Hematopoietic multipotent progenitor cell (in vitro differentiated cells): ENCODE measurements around the gene BLTP1. TPM values are rescaled to one million over a fixed set of nuclear protein-coding genes. Genes with fewer than 3 reads are reported as not detected.
A peak's percentile ranks its signal among the peaks of the same experiment; 100 is the strongest.
"Not testable (repeated sequence)": the region's sequence is repeated elsewhere in the genome, so short reads cannot be mapped to it uniquely, and the experiment has no call there.

Experiments
- DNase-seq, 3 donors: peaks; one replicate each; pipeline ENCODE4 v3.0.0-alpha.2; 2011 to 2015; ENCODE audit warnings: low read depth in 2 of 3, low spot score in 2 of 3
- total RNA-seq: library from RNA; depleted of rRNA; stranded (reverse); fragments of >200 nt; gene quantifications from one replicate; pipeline ENCODE4 v1.2.3, GENCODE V29; 2012

Gene BLTP1
- total RNA-seq = 60.6 TPM

DNA sequence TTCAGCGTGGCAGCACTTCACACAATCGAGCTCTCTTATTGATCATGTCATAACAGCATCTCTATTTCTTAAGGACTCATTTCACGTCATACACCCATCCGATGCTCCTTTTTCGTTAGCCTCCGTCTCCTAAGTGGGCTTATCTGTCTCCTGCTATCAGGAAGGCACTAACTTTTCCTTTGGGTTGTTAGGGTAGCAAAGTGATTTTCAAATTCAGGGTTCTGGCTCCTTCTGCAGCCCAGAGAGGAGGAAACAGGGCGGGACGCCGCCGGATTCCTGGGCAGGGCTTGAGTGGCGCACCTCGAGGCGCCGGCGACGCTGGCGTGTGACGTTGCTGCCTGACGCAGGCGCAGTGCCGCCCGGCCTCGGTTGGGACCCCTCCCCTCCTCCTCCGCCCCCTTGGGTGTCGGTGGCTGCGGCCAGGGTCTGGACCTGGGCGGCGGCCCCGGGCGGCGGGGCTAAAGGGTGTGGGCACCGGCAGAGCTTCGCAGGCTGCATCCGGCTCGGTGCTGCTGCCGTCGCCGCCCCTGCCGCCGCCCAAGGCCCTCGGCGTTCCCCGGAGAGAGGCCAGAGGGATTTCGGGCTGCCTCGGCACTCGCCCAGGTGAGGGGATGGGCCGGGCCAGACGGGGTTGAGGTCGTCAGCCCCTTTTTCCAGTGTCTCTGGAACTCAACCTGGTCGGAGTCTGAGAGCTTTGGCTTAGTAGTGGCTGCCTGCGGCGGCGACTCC lies at the start of gene BLTP1:
TSS of gene BLTP1 (plus strand) at position 350 of the 729 bp plus-strand sequence. CDS start 18,317 bp downstream, outside the sequence.
- DNase-seq = peak; percentile 77 to 92 (median 91)

DNA sequence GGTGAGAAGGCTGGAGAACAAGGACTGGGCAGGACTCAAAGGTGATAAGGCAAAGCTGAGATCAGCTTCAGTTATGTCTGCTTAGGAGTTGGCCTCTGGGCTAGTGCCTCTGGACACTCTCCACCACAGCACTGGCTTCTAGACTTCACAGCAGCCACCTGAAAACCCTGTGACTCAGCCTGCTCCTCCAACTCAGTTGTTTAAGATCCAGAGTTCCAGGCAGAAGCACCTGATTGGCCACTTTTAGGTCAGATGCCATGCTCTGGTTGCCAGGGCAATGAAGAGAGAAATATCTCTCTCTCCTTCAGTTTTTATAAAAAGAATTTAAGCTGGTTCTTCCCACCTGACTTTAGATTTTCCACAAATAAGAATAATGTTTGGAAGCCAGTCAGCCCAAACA lies 47.9 kb upstream of the BLTP1 start:
- no peak for DNase-seq

GRCh38 chr4:122107680-122108079 lies 44.5 kb upstream of the BLTP1 start:
- no peak for DNase-seq

DNA sequence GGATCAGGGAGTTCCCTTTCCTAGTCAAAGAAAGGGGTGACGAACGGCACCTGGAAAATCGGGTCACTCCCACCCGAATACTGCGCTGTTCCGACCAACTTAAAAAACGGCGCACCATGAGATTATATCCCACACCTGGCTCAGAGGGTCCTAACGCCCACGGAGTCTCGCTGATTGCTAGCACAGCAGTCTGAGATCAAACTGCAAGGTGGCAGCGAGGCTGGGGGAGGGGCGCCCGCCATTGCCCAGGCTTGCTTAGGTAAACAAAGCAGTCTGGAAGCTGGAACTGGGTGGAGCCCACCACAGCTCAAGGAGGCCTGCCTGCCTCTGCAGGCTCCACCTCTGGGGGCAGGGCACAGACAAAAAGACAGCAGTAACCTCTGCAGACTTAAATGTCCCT lies 41.8 kb upstream of the BLTP1 start:
- not testable (repeated sequence) for DNase-seq

GRCh38 chr4:122117743-122118142 lies 34.4 kb upstream of the BLTP1 start:
- DNase-seq = peak in 1 of 3 donors; percentile 9

DNA sequence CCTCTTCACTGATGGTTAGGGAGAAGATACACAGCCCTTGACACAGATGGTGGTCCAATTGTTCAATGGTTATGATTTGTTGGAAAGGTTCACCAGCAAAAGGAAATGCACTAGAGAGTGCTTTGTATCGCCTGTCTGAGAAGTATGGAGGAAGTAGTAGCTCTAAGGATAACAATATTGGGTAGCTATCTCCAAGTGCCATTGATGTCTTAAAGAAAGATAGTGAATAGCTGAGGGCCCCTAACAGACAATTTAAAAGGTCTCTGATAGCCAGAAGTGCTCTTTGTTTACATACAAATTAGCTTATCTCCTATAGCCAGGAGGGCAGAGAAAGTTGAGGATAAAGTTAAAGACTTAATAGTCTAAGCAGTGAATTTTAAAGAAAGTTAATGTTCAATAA lies 33.9 kb upstream of the BLTP1 start:
- peak in 1 of 3 donors; percentile 7 for DNase-seq

GRCh38 chr4:122119739-122120138 lies 32.4 kb upstream of the BLTP1 start:
- DNase-seq = no peak

GRCh38 chr4:122121593-122121992 lies 30.5 kb upstream of the BLTP1 start:
- no peak for DNase-seq

- DNase-seq = no peak
Observed at GRCh38 chr4:122122083-122122482, 30.0 kb upstream of the BLTP1 start.

DNA sequence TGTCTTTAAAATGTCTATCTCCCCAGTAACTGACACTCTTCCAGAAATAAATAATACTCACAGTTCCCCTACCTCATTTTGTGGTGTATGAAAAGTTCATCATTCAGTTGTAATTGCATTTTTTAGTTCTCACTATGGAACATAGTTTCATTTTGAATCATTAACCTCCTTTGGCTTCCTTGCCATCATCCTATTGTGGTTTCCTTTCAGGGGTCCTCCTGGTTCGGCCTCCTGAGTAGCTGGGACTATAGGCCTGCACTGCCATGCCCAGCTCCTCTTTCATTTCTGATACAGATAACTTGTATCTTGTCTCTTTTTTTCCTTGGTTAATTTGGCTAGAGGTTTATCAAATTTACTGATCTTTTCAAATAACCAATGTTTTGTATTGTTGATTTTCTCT lies 23.1 kb upstream of the BLTP1 start:
- no peak for DNase-seq

DNA sequence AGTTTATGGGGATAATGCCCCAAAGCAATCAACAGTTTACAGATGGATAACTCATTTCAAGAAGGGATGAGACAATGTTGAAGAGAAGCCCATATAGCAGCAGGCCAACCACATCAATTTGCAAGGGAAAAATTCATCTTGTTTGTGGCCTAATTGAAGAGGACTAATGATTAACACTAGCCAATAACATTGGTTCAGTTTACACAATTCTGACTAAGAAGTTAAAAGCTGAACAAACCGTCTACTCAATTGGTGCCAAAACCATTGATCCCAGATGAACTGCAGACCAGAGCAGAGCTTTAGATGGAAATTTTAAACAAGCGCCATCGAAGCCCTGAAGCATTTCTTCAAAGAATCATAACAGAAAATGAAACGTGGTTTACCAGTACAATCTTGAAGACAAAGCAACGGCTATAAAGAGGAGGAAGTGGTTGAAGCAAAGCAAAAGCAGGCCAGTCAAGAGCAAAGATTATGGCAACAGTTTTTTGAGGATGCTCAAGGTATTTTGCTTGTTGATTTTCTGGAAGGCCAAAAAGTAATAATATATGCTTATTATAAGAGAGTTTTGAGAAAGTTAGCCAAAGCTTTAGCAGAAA lies 20.5 kb upstream of the BLTP1 start:
- DNase-seq = no peak

DNA sequence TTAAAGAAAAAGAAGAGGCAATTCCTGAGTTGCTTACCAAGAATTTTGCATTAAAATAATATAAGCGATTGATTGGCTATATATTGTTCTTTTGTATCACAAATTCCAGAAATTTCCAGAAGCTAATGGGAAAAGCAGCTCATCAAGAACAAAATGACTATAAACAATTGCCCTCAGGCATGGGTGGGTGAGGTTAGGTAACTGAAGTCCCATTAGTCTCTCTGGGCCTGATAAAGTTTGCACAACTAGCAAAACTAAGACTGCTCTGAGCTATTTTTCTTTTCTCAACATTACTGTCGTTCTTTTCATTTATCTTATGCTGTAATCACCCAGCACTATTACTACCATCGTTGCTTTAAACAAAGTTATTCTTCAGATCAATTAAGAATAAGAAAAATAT lies 19.2 kb upstream of the BLTP1 start:
- DNase-seq = no peak

GRCh38 chr4:122139139-122139538 lies 13.0 kb upstream of the BLTP1 start:
- DNase-seq = no peak

DNA sequence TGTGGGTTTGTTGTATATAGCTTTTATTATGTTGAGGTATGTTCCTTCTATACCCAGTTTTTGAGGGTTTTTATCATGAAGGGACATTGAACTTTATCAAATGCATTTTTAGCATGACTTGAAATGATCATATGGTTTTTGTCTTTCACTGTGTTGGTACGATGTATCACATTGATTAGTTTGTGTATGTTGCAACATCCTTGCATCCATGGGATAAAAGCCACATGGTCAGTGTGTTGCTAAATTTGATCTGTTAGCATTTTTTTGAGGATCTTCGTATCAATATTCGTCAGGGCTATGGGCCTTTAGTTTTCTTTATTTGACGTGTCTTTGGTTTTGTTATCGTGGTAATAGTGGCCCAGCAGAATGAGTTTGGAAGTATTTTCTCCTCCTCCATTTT lies 11.3 kb upstream of the BLTP1 start:
- no peak for DNase-seq

DNA sequence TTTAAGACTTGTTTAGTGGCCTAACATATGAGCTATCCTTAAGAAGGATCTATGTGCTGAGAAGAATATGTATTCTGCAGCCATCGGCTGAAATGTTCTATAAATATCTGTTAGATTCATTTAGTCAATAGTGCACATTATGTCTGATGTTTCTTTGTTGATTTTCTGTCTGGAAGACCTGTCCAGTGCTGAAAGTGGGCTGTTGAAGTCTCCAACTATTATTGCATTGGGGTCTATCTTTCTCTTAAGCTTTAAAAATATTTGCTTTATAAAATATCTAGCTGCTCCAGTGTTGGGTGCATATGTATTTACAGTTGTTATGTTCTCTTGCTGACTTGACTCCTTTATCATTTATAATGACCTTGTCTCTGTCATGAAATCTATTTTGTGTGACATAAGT lies 9.4 kb upstream of the BLTP1 start:
- no peak for DNase-seq

DNA sequence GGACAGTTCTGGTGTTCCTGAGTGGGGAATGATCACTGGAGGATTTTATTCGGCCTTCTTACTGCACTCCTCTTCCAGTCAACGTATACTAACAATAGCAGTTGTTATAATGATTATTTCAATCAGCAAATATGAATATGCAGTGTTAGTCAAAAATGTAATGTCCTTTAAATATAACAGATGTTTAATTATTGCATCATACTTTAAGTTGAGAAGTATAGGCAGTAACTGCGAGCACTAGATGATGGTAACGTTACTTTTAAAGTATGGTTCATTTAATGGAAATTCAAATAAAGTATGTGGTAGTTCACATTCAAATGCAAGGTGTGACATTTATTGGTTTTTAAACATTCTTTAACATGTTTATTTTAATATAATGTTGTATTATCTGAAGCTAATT lies 5.5 kb upstream of the BLTP1 start:
- DNase-seq = no peak

DNA sequence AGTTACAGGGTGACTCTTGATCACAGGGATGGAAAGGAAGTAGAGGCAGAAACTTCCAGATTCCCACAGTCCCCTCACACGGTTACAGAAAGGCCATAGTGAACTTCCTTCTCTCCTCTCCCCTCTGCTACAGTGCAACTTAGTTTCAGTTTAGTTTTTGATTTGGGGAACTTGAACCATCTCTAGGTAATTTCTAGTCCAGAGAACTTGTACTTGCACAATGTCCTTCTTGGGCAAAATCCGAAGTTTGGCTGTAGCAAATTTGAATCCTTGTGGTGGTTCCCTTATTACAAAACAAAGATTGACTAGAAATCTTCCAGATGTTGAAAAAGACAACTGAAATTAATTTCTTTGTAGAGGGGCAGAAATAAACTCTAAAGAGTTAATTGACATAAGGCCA lies 1.2 kb upstream of the BLTP1 start:
- peak in 1 of 3 donors; percentile 20 for DNase-seq

DNA sequence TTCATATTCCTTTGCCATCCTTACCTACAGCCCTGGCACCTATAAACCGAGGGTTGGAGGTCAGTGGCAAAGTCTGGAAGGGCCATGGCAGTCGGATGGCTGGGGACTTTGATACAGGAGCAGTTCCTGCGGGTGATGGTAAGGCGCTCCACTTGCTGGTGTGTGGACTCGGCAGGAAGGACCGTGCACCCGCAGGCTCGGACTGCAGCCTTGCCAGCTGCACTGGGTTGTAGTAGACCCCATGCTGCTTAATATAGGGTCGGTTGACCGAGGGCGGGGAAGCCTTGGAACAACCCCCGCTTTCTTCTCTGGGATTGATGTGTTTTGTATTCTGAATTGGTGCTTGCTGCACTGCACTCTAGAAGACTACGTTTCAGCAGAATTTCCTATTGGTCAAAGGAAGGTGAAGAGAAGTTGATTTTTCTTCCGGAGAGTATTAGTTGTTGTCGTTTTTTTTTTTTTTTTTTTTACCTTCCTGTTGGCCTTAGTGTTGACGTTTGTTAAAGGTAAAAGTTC lies 638 bp downstream of the BLTP1 start:
- peak in 2 of 3 donors; percentile 24 to 42 for DNase-seq

DNA sequence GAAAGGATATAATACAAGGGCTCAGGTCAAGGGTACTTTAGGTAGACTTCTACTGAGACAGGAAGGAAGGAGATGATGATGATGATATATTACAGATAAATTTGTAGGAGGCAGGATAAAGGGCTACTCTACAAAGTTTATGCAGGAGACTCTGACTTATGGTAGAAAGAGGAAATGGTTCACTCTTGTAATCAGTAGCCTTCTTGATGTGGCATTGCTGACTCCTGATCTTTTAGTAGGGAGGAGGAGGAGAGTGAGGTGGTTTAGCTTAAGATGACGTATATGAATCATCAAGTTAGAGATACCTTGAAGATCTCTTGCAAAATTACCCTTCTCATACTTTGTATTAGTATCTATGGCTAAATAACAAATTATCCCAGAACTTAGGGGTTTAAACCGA lies 4.7 kb downstream of the BLTP1 start:
- no peak for DNase-seq

DNA sequence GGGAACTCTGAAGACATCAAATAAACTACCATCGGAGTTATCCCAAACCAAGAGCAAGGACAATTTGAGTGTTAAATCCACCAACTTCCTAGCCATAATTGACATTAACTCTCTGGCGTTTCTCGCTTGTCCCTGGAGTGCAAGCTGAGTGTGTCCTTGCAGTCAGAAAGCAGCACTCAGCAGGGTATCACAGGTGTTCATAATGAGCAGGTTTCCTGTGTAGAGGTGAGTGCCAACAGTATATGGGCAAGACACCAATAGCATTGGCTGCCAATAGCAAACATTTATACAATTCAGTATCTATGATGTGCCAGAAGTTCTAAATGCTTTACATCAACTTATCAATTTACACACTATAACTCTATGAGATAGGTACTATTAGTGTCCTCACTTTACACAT lies 11.2 kb downstream of the BLTP1 start:
- no peak for DNase-seq

DNA sequence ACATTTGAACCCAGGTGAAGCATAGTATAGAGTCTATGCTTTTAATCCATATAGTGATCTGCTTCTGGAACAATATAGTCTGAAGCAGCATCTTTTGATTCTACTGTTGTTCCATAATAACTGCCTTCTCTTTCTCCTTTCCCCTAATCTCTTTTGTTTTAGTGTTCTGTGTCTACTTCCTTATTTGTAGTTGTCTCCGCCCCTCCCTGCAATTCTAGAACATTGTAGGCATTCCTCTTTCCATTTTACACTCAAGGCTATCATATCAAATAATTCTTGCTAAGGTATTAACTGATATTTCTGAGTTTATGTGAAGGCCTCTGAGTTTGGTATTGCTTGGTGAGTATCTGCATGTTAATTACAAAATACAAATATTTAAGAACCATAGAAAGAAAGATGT lies 11.6 kb downstream of the BLTP1 start:
- DNase-seq = peak in 1 of 3 donors; percentile 38

- peak in 1 of 3 donors; percentile 8 for DNase-seq
Observed at GRCh38 chr4:122167369-122167768, 15.2 kb downstream of the BLTP1 start.
